ENCODE measurements around the gene KRT9.

- TF ChIP-seq POLR2A (IDR thresholded peaks at IDR 0.05) (peak; percentile 39), EP300 (IDR thresholded peaks at IDR 0.05; ENCODE audit: low read depth) (no peak), CTCF (IDR thresholded peaks at IDR 0.05) (no peak), POLR2AphosphoS5 (IDR thresholded peaks at IDR 0.05) (peak in 1 of 3 donors; percentile 27)
These were observed 49.3 kb downstream of the KRT9 start for GRCh38 chr17:41522301-41523224.

Measured in transverse colon (tissue), 4 donors.